Stimulated activated CD8-positive, alpha-beta memory T cell treated with anti-CD3 and anti-CD28 coated beads, Interleukin-15, amount 100 ng/mL, for 24 hours (primary cell): ENCODE data around the gene TNFRSF8.
"Not testable (repeated sequence)": the region's sequence is repeated elsewhere in the genome, so short reads cannot be mapped to it uniquely, and the experiment has no call there.

ENCODE experiments used
- DNase-seq: peaks from one replicate; pipeline ENCODE4 v3.0.0-alpha.2; 2020; ENCODE audit warnings: low read depth

The TNFRSF8 gene

DNA sequence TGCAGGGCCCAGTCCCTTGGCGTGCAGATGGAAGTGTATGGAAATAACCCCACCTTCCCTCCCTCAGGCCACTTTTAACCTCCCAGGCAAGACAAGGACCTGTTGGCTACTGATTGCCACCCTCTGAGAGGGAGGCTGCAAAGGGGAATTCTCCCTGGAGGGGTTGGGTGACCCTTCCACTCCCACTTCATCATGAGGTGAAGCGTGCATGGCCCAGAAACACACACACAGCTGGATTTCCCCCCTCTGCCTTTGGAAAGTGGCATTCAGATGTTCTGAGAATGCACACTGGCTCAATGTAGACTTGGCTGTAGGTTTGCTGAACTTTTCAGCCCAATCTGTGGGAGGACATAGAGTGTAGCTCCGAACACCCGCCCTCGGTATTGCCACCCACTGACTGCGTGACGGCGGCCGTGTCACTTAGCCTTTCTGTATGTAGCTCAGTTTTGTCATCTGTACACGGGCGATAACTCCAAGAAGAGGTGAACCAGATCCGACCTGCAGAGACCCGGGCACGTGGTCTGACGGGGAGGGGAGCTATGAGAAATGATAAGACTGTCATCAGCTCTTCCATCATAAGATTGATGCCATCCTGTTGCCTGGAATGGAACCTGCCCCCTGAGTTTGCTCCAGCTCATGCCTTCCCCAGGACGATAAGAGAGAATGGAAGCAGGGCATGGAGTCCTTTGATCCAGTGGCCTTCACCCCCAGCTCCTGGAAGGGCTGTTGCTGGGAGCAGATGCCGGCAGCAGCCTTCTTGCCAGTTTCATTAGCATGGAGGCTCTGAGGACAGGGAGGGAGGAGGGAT lies 24.5 kb upstream of the TNFRSF8 start:
- no peak for DNase-seq

DNA sequence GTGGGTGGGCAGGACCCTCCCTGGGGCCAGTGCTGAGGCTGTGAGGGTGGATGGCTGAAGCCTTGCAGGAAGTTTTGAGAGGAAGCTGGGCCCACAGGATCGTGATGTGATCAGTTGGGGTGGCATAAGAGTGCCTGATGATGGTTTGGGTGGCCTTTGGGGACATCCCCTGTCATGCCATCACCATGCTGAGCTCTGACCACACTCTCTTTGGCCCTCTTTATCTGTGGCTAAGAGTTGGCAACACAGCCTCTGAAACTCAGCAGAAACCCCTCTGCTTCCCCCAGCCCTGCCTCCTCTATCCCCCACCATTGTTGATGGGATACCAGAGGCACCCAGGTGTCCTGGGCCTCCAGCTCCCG lies 24.0 kb upstream of the TNFRSF8 start:
- DNase-seq, result no peak

DNA sequence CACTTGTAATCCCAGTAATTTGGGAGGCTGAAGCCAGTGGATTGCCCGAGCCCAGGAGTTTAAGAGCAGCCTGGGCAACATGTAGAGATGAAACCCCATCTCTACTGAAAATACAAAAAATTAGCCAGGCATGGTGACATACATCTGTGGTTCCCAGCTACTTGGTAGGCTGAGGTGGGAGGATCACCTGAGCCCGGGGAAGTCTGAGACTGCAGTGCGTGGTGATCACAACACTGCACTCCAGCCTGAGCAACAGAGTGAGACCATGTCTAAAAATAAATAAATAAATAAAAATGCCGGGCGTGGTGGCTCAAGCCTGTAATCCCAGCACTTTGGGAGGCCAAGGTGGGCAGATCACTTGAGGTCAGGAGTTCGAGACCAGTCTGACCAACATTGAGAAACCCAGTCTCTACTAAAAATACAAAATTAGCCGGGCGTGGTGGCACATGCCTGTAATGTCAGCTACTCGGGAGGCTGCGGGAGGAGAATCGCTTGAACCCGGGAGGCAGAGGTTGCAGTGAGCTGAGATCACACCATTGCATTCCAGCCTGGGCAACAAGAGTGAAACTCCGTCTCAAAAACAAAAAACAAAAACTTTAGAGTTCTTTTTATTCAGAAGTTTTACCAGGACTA lies 23.2 kb upstream of the TNFRSF8 start:
- not testable (repeated sequence) for DNase-seq

DNA sequence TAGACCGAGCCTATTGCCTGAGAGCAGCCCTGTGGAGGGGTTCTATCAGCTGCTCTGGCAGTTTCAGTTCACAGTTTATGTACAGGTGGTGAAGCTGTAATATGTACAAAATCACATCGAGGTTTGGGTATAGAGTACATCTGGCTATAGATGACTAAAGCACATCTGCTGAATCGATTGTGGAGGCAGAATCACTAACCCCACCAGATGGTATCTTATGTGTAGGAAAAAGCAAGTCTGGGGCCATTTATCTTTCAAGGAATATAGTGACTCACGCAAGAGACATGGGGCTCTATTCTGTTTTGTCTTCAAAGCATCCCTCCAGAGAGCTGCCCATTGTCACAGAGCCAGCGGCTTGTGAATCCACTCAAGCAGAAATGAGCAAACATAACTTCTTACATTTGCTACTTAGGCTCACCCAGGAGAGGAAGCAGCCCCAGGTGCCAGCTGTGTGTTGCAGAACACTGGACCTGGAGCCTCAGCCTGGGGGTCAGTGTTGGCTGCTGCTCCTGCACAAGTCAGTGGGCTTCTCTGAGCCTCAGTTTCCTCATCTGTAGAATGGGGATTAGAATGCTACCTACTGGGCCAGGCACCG lies 22.5 kb upstream of the TNFRSF8 start:
- DNase-seq, result no peak

DNA sequence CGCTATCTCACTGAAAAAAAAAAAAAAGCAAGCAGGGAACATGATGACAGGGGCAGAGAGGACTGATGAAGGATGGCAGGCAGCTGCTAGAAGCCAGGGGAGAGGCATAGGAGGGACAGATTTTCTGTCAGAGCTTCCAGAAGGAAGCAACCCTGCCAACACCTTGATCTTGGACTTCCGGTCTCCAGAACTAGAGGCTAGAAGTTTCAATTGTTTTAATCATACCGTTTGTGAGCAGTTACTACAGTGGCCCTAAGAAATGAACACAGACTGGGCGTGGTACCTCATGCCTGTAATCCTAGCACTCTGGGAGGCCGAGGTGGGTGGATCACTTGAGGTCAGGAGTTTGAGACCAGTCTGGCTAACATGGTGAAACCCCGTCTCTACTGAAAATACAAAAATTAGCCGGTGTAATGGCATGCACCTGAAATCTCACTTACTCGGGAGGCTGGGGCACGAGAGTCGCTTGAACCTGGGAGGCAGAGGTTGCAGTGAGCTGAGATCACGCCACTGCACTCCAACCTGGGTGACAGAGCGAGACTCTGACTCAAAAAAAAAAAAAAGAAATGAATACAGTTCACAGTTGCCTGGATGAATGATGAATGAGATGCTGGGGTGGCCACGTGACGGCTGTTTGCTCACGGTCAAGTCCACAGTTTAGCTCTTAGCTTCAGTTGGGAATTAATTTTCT lies 18.8 kb upstream of the TNFRSF8 start:
- DNase-seq, result not testable (repeated sequence)

DNA sequence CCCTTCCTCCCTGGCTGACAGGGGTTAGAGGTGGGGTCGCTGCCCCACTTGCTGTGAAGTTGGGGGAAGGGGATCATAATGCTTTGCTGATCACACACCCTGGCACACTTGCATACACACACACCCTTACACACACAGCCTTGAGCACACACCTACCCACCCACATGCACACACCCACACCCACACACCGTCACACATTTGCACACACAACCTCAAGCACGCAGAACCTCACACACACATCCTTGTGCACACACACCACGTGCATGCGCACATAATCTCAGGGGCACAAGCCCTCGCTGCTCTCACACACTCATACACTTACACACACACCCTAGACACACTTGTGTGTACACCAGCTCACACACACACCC lies 16.4 kb upstream of the TNFRSF8 start:
- DNase-seq, result no peak

DNA sequence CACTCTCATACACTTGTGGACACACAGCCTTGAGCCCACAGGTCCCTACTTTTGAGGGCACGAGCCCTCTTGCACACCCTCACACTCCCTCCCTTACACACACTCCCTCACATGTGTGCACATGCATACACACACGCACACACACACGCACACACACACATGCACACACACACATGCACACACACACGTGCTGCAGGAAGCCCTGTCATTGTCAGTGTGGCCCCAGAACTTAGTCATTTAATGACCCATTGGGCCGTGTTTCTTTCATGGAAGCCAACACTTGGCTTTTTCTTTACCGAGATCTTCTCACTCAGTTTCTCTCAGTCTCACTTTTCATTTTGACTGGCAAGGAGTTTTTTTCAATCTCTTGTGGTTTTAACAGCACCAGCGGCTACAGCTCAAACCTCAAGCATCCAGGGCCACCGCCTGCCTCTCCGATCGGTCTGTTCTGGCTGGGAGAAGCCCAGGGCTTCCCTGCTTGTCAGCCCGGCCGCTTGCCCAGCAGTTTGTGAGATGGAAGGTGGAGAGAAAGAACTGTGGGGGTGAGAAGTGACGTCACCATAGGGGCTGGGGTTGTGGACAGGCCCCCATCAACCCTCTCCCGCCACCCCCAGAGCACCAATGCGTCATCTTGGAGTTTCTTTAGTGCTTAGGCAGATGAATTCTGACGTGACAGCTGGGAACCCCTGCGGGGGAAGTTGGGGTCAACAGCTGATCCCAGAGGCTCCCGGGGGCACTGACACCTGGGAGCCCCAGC lies 15.8 kb upstream of the TNFRSF8 start:
- DNase-seq, result peak; percentile 39

DNA sequence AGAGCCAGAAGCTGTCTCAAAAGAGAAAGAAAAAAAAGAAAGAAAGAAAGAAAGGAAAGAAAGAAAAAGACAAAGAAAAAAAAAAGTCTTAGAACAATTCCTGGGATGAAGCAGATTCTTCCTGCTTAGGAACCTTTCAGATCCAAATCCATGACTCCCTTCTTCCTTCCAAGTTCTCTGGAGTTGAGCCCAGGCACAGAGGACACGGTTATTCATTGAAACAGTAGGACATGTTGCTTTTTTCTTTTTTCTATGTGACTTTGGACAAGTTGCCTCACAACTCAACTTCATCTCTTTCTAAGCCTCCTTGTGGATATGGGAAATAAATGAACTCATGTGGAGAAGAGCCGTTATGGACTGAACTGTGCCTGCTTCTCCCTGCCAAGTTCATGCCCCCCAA lies 14.7 kb upstream of the TNFRSF8 start:
- no peak for DNase-seq

DNA sequence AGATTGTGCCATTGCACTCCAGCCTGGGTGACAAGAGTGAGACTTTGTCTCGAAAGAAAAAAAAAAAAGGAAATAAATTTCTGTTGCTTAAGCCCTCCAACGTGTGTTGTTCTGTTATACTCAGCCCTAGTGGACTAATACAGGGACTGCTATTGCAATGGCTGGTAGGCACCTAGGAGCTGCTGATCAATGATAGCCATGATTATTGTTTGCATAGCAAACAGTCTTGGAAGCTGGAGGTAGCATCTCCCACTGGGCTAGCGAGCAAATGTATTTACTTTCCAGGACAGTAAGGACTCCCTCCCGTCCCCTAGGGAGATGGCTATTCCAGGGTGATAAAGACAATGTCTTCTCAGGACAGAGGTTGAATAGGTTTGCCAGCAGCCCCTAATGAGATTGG lies 13.5 kb upstream of the TNFRSF8 start:
- no peak for DNase-seq

DNA sequence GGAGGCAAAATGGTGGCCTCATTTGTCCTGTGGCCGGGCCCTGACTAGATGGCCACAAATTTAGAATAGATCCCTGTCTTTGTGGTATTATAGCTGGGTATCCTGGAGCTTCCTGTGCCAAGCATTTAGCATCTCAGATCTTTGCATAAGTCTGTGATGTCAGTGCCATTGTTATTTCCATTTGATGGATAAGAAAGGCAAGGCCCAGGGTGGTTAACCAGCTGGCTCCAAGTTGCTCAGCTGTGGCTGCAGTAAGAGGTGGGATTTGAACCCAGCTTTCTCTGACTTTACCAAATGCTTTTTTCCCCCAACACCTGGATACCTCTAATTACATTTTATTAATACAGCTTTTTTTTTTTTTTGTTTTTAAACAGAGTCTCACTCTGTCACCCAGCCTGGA lies 11.7 kb upstream of the TNFRSF8 start:
- no peak for DNase-seq

DNA sequence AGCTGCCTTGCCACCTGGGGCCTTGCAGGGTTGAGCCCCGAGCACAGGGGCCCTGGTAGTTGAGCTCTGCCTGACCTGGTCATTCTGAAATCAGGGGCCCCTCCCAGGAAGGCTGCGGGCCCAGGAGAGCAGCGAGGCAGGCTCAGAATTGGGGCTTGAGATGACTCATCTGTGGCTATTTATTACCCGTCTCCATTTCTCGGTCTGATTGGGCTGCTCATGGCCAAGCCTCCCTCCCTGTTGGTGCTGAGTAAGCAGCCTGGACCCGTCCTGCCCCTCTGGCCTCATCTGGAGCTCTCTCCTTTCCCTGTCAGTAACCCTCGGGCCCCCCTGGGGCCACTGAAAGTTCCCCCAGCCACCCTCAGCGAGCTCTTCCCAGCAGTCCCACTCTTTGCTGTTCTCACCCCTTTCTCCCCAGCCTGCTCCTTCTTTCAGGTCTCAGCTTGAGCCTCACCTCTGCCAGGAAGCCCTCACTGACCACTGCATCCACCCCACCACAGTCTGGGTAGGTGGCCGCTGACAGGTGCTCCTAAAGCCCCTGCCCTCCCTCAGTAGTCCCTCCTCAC lies 11.0 kb upstream of the TNFRSF8 start:
- DNase-seq, result no peak

DNA sequence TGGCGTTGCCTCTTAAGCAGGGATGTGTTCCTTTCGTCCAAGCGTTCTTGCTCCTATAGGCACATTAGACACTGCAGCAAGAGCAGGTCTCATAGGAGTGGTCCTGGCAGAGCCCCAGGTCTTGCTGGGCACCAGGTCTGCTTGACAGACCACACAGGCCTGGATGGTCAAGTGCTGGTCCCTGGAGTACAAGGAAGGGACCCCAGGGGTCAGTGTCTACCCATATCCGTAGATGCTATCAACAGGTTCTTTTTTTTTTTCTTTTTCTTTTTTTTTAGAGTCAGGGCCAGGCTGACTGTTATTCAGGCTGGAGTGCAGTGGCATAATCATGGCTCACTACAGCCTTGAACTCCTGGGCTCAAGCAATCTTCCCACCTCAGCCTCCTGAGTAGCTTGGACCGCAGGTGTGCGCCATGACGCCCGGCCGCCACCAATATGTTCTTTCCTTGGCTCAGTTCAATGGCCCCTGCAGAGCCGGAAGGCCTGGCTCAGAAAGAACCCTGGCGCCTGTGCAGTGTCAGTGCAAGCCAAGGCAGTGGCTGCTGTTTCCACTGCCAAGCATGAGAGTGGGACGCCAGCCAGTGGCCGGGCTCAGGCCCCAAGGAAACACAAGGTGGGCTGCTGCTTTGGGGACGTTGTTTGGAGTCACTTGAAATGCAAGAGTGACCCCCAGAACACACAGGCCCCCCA lies 10.0 kb upstream of the TNFRSF8 start:
- DNase-seq, result no peak

DNA sequence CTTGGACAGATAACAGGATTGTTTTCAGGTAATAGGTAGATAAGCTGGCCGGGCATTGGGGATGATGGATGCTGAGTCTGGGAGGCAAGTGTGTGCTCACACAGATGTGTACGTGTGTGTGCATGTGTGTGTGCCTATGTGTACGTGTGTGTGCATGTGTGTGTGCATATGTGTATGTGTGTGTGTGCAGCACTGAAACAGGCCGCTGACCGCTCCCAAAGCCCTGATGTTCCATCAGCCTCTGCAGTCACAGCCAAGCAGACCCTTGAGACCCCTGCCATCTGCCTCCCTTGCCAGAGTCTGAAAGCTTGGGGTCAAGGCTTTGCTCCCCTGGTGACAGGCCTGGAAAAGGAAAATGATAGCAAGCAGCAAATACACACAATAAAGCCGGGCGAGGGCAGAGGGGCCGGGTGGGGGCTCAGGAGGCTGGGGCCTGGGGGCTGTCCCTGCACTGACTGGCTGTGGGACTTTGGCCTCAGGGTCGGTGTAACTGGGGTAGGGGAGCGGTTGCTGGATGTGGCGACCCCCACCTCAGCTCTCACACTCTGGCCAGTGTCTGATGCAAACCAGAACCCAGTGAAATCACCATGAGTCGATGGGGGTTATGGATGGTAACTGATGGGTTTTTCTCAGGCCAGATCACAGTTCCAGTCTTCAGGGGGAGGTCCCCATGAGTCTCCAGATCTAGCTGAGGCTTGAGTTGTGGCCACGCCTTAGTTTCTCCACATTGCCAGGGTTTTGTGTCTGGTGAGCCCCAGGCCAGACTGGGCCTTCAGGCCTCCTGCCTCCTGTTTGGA lies 9.2 kb upstream of the TNFRSF8 start:
- no peak for DNase-seq

DNA sequence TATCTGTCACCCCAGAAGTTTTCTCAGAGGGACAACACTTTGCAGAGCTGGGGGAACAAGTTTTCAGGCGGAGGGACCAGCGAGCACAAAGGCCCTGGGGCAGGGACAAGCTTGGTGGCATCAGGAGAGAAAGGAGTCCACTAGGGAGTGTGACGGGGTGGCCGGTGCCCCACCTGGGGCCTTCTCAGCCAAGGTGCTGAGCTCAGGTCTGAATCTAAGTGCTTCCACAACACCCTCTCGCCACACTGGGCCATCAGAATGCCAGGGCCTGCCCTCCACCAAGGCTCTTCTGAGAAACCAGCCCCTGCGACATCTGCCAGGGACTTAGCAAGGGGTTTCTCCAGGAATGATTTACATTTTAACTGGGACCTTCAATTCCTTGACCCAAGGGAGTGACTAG lies 7.8 kb upstream of the TNFRSF8 start:
- DNase-seq, result no peak

DNA sequence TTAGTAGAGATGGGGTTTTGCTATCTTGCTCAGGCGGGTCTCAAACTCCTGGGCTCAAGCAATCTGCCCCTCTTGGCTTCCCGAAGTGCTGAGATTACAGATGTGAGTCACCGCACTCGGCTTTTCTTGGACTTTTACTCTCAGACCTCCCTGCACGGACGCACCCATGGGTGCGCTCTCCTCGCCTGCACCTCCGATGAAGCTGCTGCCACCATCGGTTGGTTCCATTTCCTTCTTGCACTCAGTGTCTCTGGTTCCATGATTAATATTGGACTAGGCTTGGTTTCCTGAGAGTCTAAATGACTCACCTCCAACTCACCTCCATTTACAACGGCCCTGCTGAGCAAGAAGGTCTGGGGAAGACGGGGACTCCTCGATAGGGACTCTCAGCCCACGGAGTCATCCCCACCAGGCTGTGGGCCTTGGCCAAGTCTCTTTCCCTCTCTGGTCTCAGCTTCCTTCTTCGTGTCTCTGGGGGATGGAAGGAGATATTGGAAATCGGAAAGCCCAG lies 6.7 kb upstream of the TNFRSF8 start:
- no peak for DNase-seq

DNA sequence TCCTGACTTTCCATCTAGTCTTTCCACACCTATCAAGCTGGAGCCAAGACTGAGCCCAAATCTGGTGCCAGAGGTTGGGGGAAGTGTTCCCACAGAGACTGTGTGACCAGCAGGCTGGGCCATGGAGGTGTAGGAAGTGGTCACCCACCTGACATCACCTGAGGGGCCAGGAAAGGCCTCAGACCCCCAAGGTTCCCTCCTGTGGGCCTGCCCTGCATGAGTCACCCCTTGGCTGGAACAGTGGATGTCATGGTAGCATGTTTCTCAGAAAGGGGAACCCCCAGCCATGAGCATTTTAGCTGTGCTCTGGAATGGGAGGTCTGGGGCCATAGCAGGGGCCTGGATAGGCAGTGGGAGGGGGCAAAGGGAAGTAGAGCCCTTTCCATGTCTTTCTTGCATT lies 5.7 kb upstream of the TNFRSF8 start:
- DNase-seq, result no peak

DNA sequence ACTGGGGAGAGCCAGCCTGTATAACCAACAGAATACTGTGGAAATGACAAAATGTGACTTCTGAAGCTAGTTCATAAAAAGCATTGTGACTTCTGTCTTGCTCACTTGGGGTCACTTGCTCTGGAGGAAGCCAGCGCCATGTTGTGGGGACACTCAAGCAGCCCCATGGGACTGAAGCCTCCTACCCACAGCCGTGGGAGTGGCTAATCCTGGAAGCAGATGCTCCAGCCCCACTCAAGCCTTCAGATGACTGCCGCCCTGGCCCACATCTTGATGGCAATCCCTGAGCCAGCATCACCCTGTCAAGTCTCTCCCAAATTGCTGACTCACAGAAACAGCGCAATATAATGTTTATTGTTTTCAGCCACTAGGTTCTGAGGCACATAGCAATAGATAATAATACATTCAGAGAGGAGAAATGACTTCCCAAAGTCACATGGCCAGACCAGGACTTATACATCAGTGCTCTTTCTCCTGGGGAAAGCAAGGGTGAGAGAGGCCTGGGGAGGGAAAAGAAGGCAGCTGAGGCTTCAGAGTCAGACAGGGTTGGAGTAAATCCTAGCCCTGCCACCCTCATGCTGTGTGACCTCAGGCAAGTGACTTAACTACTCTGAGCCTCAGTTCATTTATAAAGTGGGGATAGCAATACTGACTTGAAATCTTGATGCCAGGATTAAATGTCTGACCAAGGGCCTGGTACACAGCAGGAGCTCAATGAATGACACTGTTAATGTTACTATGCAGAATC lies 5.0 kb upstream of the TNFRSF8 start:
- no peak for DNase-seq

DNA sequence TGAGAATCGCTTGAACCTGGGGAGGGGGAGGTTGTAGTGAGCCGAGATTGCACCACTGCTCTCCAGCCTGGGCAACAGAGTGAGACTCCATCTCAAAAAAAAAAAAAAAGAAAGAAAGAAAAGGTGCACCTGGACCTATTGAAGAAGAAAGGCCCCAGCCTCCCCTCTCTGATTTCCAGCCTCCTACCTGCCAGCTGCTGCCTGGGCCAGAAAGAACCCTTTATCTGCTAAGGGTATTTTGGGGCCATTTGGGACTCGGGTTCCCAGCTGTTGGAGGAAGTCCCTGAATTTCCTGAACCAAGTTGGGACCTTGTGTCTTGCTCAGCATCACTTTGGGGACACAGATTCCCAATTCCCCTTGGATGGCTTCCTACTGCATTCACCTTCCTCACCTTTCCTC lies 3.9 kb upstream of the TNFRSF8 start:
- no peak for DNase-seq

DNA sequence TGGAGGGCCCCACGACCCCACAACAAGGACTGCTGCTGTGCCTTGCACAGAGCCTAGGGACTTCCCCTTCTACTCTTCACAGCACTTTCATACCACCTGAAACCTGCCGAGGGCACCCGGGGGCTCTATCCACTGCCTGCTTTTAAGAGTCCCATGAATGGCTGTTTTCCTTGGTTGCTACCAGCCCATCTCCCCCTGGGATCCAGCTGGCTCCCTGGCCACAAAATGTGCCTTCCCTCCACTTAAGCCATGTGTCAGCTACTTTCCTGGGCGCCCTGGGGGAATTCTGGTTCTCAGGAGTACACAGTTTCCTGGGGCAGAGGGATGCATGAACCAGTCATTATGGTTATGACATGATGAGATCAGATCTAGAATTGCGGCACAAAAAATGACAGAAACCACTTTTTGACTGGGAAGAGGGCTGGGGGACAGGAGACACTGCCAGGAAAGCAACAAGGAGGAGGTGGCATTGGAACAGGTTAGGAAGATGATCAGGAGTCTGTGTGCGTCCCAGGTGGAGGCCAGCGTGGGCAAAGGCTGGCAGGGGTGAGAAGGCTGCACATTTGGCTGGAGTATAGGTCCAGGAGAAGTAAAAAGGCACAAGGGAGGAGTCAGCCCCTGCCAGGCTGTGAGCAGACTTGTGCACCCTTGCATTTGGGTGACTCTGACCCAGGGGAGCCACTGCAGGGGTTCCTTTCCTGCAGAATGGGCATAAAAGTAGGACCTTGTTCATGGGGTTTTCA lies 3.2 kb upstream of the TNFRSF8 start:
- DNase-seq, result no peak
